Bronchial epithelial cell (primary cell): ENCODE data around the gene IRX4. TPM values are rescaled to one million over a fixed set of nuclear protein-coding genes. Genes with fewer than 3 reads are reported as not detected.

Source experiments
- DNase-seq: peaks from one replicate; pipeline ENCODE4 v3.0.0-alpha.2; 2010; ENCODE audit warnings: low read depth
- FAIRE-seq: peaks from 2 replicates; lab custom pipeline; 2011; peaks lifted over from hg19 to GRCh38; lab: Jason Lieb, UNC
- H3K27me3 ChIP-seq: 2 replicates; pipeline ENCODE4 v1.5.1; 2011; ENCODE audit warnings: low read length; ENCODE audit not compliant: control insufficient read depth, insufficient read depth
- H3K36me3 ChIP-seq: 2 replicates; pipeline ENCODE4 v1.5.1; 2011; ENCODE audit warnings: low read length; ENCODE audit not compliant: control insufficient read depth, insufficient read depth
- H3K4me3 ChIP-seq: 2 replicates; pipeline ENCODE4 v1.5.1; 2011; ENCODE audit warnings: mild to moderate bottlenecking, low read depth, low read length, control low read depth
- CTCF ChIP-seq: IDR thresholded peaks from 2 replicates; pipeline ENCODE4 v1.5.1; 2011; ENCODE audit warnings: mild to moderate bottlenecking, moderate library complexity, low read length, control low read depth, inconsistent platforms; ENCODE audit not compliant: insufficient read depth, severe bottlenecking
- total RNA-seq: library from RNA; depleted of rRNA; stranded (reverse); fragments of >200 nt; gene quantifications from 2 replicates; pipeline ENCODE4 v1.2.1, GENCODE V29; 2014

Gene IRX4
- total RNA-seq, 1 donor from 2014 or later = 1.1 TPM

- Histone ChIP-seq H3K4me3 (no peak overlapping the region), H3K36me3 (no peaks in the 10 kb centered on the region), H3K27me3 (no peaks in the 10 kb centered on the region)
- FAIRE-seq (no peak), DNase-seq (no peak)
- no peak for TF ChIP-seq CTCF
Observed at GRCh38 chr5:1916041-1917001, 33.6 kb upstream of the IRX4 start.

- no peaks in the 10 kb centered on the region for H3K27me3 ChIP-seq
- FAIRE-seq (no peak), DNase-seq (no peak)
- no peak for TF ChIP-seq CTCF
- H3K4me3 ChIP-seq = no peak overlapping the region
- H3K36me3 ChIP-seq = no peaks in the 10 kb centered on the region
Observed at GRCh38 chr5:1915316-1915715, 32.6 kb upstream of the IRX4 start.

- no peak for FAIRE-seq
Observed at GRCh38 chr5:1914471-1914870, 31.7 kb upstream of the IRX4 start.

GRCh38 chr5:1913578-1913977, 30.9 kb upstream of the IRX4 start:
- H3K4me3 ChIP-seq = no peak overlapping the region
- no peak for TF ChIP-seq CTCF
- no peaks in the 10 kb centered on the region for H3K36me3 ChIP-seq
- FAIRE-seq = no peak
- H3K27me3 ChIP-seq = no peaks in the 10 kb centered on the region
- DNase-seq = no peak

More at GRCh38 chr5:1914471-1914870, 31.7 kb upstream of the IRX4 start:
- H3K27me3 ChIP-seq = no peaks in the 10 kb centered on the region
- no peak overlapping the region for H3K4me3 ChIP-seq
- no peak for DNase-seq
- H3K36me3 ChIP-seq = no peaks in the 10 kb centered on the region
- TF ChIP-seq CTCF = no peak

GRCh38 chr5:1912951-1913565, 30.3 kb upstream of the IRX4 start:
- DNase-seq = no peak
- peak; percentile 47 for FAIRE-seq

More at GRCh38 chr5:1912951-1913565, 30.3 kb upstream of the IRX4 start:
- H3K4me3 ChIP-seq = no peak overlapping the region
- no peaks in the 10 kb centered on the region for H3K36me3 ChIP-seq
- no peaks in the 10 kb centered on the region for H3K27me3 ChIP-seq
- TF ChIP-seq CTCF = no peak
